Liver (tissue), 9 donors: ENCODE results near the gene SLC25A48. TPM values are rescaled to one million over a fixed set of nuclear protein-coding genes. Genes with fewer than 3 reads are reported as not detected.

Experiments used
- DNase-seq: peaks from one replicate; pipeline ENCODE4 v3.0.0-alpha.2; 2017; ENCODE audit warnings: low spot score
- H3K27ac ChIP-seq, 2 donors: one replicate each; pipeline ENCODE4 v1.7.0; 2013; ENCODE audit warnings: inconsistent platforms in 2 of 2, low read length in 2 of 2, control low read depth in 1 of 2, low read depth in 1 of 2, mild to moderate bottlenecking in 1 of 2
- H3K27me3 ChIP-seq, 4 donors: one replicate each; pipeline versions ENCODE4 v1.6.1 to v1.7.0; 2013; ENCODE audit warnings: low read length in 3 of 4, inconsistent platforms in 1 of 4, mild to moderate bottlenecking in 1 of 4, moderate library complexity in 1 of 4; ENCODE audit not compliant: control insufficient read depth in 4 of 4, insufficient read depth in 4 of 4
- H3K36me3 ChIP-seq, 4 donors: one replicate each; pipeline versions ENCODE4 v1.6.1 to v1.7.0; 2013; ENCODE audit warnings: low read length in 3 of 4, mild to moderate bottlenecking in 3 of 4, low read depth in 1 of 4, moderate library complexity in 1 of 4; ENCODE audit not compliant: control insufficient read depth in 4 of 4, insufficient read depth in 3 of 4
- H3K4me1 ChIP-seq, 4 donors: one replicate each; pipeline versions ENCODE4 v1.6.1 to v1.7.0; 2013; ENCODE audit warnings: low read length in 3 of 4, mild to moderate bottlenecking in 3 of 4, moderate library complexity in 1 of 4; ENCODE audit not compliant: control insufficient read depth in 4 of 4, insufficient read depth in 4 of 4
- H3K4me3 ChIP-seq, 3 donors: one replicate each; pipeline versions ENCODE4 v1.6.1 to v1.7.0; 2013; ENCODE audit warnings: low read length in 3 of 3, control low read depth in 1 of 3, low read depth in 1 of 3, mild to moderate bottlenecking in 1 of 3
- H3K9ac ChIP-seq, 2 donors: one replicate each; pipeline ENCODE4 v1.7.0; 2013; ENCODE audit warnings: low read length in 2 of 2, mild to moderate bottlenecking in 2 of 2, moderate library complexity in 2 of 2, control low read depth in 1 of 2, low read depth in 1 of 2
- H3K9me3 ChIP-seq, 4 donors: one replicate each; pipeline versions ENCODE4 v1.6.1 to v1.7.0; 2013; ENCODE audit warnings: low read length in 3 of 4; ENCODE audit not compliant: control insufficient read depth in 4 of 4
- EGR1 ChIP-seq, 2 donors: IDR thresholded peaks; 2 replicates each; pipeline ENCODE4 v1.6.1; 2016 to 2018; ENCODE audit warnings: antibody characterized with exemption in 2 of 2, low read depth in 2 of 2
- FOXA1 ChIP-seq: IDR thresholded peaks from 2 replicates; pipeline ENCODE4 v1.6.1; 2016; ENCODE audit warnings: antibody characterized with exemption
- FOXA2 ChIP-seq: IDR thresholded peaks from 2 replicates; pipeline ENCODE4 v1.6.1; 2016; ENCODE audit warnings: antibody characterized with exemption
- GABPA ChIP-seq, 2 donors: IDR thresholded peaks in 1 of 2; conservative IDR thresholded peaks in 1 of 2; 2 replicates each; pipeline ENCODE4 v1.6.1; 2016; ENCODE audit warnings: antibody characterized with exemption in 2 of 2, mild to moderate bottlenecking in 1 of 2, moderate library complexity in 1 of 2
- HNF4A ChIP-seq, 2 donors: conservative IDR thresholded peaks; 2 replicates each; pipeline ENCODE4 v1.6.1; 2016; ENCODE audit warnings: antibody characterized with exemption in 2 of 2, mild to moderate bottlenecking in 2 of 2
- HNF4G ChIP-seq: IDR thresholded peaks from 2 replicates; pipeline ENCODE4 v1.6.1; 2016; ENCODE audit warnings: antibody characterized with exemption
- JUND ChIP-seq, 2 donors: IDR thresholded peaks; 2 replicates each; pipeline ENCODE4 v1.6.1; 2016; ENCODE audit warnings: antibody characterized with exemption in 2 of 2
- NR2F2 ChIP-seq: IDR thresholded peaks from 2 replicates; pipeline ENCODE4 v1.6.1; 2016; ENCODE audit warnings: antibody characterized with exemption
- RAD21 ChIP-seq, 2 donors: IDR thresholded peaks; 2 replicates each; pipeline ENCODE4 v1.6.1; 2016; ENCODE audit warnings: antibody characterized with exemption in 2 of 2, mild to moderate bottlenecking in 2 of 2
- RXRA ChIP-seq, 2 donors: IDR thresholded peaks; 2 replicates each; pipeline ENCODE4 v1.6.1; 2017 to 2018; ENCODE audit warnings: antibody characterized with exemption in 2 of 2, mild to moderate bottlenecking in 1 of 2
- SP1 ChIP-seq: IDR thresholded peaks from 2 replicates; pipeline ENCODE4 v1.6.1; 2018; ENCODE audit warnings: antibody characterized with exemption, mild to moderate bottlenecking
- TAF1 ChIP-seq: conservative IDR thresholded peaks from 2 replicates; pipeline ENCODE4 v1.6.1; 2016; ENCODE audit warnings: antibody characterized with exemption, mild to moderate bottlenecking
- YY1 ChIP-seq: IDR thresholded peaks from 2 replicates; pipeline ENCODE4 v1.6.1; 2016; ENCODE audit warnings: antibody characterized with exemption, mild to moderate bottlenecking
- WGBS: extraction: QIAGEN DNeasy Blood & Tissue Kit; methylation state at CpG from one replicate; pipeline ENCODE4 v1.1.7; 2013; 5-methylcytosine and 5-hydroxymethylcytosine counted together
- polyA plus RNA-seq, 2 donors: library from polyadenylated mRNA; stranded (reverse) in 1 of 2; unstranded in 1 of 2; fragments of 200-250 nt in 1 of 2; fragments of >200 nt in 1 of 2; fragmentation: Nextera tagmentation in 1 of 2; extraction: Ambion mirVana in 1 of 2; gene quantifications; one replicate each; pipeline versions ENCODE4 v1.2.1 to v1.2.3, GENCODE V29; 2013 to 2015
- total RNA-seq, 2 donors: library from RNA; depleted of rRNA; stranded (reverse); fragments of >200 nt; gene quantifications; one replicate each; pipeline ENCODE4 v1.2.3, GENCODE V29; 2014
- TF ChIP-seq, protein P1 (sequence below): IDR thresholded peaks from 2 replicates; pipeline ENCODE4 v1.6.1; 2016; ENCODE audit warnings: antibody characterized with exemption
- TF ChIP-seq, protein P2 (sequence below): IDR thresholded peaks from 2 replicates; pipeline ENCODE4 v1.6.1; 2016; ENCODE audit warnings: antibody characterized with exemption
- TF ChIP-seq, protein P3 (sequence below): IDR thresholded peaks from 2 replicates; pipeline ENCODE4 v1.6.1; 2016; ENCODE audit warnings: antibody characterized with exemption, mild to moderate bottlenecking
- TF ChIP-seq, protein P4 (sequence below): IDR thresholded peaks from 2 replicates; pipeline ENCODE4 v1.6.1; 2016; ENCODE audit warnings: antibody characterized with exemption
- TF ChIP-seq, protein P5 (sequence below): fragments of 150-350 bp; IDR thresholded peaks from 2 replicates; pipeline ENCODE4 v1.5.1; 2017; ENCODE audit warnings: improper control_type of control experiment, low read depth, low read length; ENCODE audit not compliant: missing input control
- donor health status: healthy.
- donor health status: healthy.
- donor health status: healthy.
- donor health status: healthy.
- donor health status: healthy.

The SLC25A48 gene
- total and polyA plus RNA-seq, 4 donors = 0.24 to 1.1 (median 0.72) TPM

DNA sequence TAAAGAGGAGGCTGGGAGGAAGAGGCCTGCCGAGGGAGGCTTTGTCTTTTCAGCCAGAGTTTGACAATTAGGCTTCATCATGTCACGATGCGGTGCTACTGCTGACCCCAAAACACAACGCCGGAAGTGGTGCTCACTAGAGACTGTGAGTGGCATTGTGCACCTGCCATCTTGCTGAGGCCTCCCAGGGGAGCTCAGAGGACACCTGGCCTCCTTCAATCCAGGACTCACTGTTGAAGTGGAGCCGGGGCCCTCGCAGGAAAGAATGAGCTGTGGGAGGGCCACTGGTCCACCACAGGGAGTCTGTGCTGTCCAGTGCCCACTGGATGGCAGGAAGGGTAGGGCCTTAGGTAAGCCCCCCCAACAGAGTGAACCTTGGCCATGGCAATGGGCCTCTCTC, 12.7 kb upstream of the SLC25A48 start:
- no peak overlapping the region for H3K9ac ChIP-seq
- 83% methylated on average over 7 of the region's 7 CpGs for WGBS
- no peak for TF ChIP-seq YY1
- TF ChIP-seq TAF1 = no peak
- TF ChIP-seq FOXA2 = no peak
- no peak for TF ChIP-seq HNF4A (conservative IDR thresholded peaks at IDR 0.05)
- TF ChIP-seq, protein P1, sequence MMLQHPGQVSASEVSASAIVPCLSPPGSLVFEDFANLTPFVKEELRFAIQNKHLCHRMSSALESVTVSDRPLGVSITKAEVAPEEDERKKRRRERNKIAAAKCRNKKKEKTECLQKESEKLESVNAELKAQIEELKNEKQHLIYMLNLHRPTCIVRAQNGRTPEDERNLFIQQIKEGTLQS = no peak
- H3K4me3 ChIP-seq = no peak overlapping the region
- no peak overlapping the region for H3K27ac ChIP-seq
- no peaks in the 10 kb centered on the region for H3K9me3 ChIP-seq
- no peaks in the 10 kb centered on the region for H3K4me1 ChIP-seq
- H3K27me3 ChIP-seq = peaks cover 0 to 2% (median 0%) of the 10 kb centered on the region in 4 donors
- DNase-seq = no peak
- H3K36me3 ChIP-seq = no peaks in the 10 kb centered on the region

DNA sequence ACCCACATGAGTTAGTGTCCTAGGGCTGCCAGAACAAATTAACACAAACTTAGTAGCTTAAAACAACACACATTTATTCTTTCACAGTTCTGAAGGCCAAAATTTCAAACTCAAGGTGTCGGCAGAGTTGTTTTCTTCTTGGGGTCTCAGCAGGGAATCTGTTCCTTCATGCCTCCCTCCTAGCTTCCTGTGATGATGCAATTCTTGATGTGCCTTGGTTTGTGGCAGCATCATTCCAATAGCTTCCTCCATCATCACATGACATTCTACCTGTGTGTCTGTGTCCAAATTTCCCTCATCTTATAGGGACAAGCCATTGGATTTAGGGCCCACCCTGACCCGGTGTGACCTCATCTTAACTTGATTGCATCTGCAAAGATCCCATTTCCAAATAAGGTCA, 12.2 kb upstream of the SLC25A48 start:
- Histone ChIP-seq H3K4me3 (no peak overlapping the region), H3K27ac (no peak overlapping the region), H3K36me3 (no peaks in the 10 kb centered on the region), H3K27me3 (peaks cover 0 to 2% (median 0%) of the 10 kb centered on the region in 4 donors), H3K9me3 (no peaks in the 10 kb centered on the region), H3K4me1 (no peaks in the 10 kb centered on the region), H3K9ac (no peak overlapping the region)
- DNase-seq = no peak
- WGBS = 82% methylated on average over 2 of the region's 2 CpGs
- TF ChIP-seq GABPA (IDR thresholded peaks at IDR 0.05 in 1 of 2, conservative IDR thresholded peaks at IDR 0.05 in 1 of 2) = no peak
- no peak for TF ChIP-seq TAF1
- no peak for TF ChIP-seq YY1
- TF ChIP-seq, protein P1 = no peak
- no peak for TF ChIP-seq NR2F2
- TF ChIP-seq HNF4G = no peak
- no peak for TF ChIP-seq RAD21 (IDR thresholded peaks at IDR 0.05)
- TF ChIP-seq, protein P2, sequence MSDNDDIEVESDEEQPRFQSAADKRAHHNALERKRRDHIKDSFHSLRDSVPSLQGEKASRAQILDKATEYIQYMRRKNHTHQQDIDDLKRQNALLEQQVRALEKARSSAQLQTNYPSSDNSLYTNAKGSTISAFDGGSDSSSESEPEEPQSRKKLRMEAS = no peak
- TF ChIP-seq, protein P3, sequence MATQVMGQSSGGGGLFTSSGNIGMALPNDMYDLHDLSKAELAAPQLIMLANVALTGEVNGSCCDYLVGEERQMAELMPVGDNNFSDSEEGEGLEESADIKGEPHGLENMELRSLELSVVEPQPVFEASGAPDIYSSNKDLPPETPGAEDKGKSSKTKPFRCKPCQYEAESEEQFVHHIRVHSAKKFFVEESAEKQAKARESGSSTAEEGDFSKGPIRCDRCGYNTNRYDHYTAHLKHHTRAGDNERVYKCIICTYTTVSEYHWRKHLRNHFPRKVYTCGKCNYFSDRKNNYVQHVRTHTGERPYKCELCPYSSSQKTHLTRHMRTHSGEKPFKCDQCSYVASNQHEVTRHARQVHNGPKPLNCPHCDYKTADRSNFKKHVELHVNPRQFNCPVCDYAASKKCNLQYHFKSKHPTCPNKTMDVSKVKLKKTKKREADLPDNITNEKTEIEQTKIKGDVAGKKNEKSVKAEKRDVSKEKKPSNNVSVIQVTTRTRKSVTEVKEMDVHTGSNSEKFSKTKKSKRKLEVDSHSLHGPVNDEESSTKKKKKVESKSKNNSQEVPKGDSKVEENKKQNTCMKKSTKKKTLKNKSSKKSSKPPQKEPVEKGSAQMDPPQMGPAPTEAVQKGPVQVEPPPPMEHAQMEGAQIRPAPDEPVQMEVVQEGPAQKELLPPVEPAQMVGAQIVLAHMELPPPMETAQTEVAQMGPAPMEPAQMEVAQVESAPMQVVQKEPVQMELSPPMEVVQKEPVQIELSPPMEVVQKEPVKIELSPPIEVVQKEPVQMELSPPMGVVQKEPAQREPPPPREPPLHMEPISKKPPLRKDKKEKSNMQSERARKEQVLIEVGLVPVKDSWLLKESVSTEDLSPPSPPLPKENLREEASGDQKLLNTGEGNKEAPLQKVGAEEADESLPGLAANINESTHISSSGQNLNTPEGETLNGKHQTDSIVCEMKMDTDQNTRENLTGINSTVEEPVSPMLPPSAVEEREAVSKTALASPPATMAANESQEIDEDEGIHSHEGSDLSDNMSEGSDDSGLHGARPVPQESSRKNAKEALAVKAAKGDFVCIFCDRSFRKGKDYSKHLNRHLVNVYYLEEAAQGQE = no peak
- no peak for TF ChIP-seq FOXA1
- TF ChIP-seq FOXA2 = no peak
- no peak for TF ChIP-seq JUND (IDR thresholded peaks at IDR 0.05)
- no peak for TF ChIP-seq RXRA (IDR thresholded peaks at IDR 0.05)
- TF ChIP-seq, protein P4, sequence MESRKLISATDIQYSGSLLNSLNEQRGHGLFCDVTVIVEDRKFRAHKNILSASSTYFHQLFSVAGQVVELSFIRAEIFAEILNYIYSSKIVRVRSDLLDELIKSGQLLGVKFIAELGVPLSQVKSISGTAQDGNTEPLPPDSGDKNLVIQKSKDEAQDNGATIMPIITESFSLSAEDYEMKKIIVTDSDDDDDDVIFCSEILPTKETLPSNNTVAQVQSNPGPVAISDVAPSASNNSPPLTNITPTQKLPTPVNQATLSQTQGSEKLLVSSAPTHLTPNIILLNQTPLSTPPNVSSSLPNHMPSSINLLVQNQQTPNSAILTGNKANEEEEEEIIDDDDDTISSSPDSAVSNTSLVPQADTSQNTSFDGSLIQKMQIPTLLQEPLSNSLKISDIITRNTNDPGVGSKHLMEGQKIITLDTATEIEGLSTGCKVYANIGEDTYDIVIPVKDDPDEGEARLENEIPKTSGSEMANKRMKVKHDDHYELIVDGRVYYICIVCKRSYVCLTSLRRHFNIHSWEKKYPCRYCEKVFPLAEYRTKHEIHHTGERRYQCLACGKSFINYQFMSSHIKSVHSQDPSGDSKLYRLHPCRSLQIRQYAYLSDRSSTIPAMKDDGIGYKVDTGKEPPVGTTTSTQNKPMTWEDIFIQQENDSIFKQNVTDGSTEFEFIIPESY = no peak
- TF ChIP-seq, protein P5, sequence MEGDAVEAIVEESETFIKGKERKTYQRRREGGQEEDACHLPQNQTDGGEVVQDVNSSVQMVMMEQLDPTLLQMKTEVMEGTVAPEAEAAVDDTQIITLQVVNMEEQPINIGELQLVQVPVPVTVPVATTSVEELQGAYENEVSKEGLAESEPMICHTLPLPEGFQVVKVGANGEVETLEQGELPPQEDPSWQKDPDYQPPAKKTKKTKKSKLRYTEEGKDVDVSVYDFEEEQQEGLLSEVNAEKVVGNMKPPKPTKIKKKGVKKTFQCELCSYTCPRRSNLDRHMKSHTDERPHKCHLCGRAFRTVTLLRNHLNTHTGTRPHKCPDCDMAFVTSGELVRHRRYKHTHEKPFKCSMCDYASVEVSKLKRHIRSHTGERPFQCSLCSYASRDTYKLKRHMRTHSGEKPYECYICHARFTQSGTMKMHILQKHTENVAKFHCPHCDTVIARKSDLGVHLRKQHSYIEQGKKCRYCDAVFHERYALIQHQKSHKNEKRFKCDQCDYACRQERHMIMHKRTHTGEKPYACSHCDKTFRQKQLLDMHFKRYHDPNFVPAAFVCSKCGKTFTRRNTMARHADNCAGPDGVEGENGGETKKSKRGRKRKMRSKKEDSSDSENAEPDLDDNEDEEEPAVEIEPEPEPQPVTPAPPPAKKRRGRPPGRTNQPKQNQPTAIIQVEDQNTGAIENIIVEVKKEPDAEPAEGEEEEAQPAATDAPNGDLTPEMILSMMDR = no peak
- no peak for TF ChIP-seq SP1
- TF ChIP-seq HNF4A (conservative IDR thresholded peaks at IDR 0.05) = no peak
- no peak for TF ChIP-seq EGR1 (IDR thresholded peaks at IDR 0.05; ENCODE audit: low read depth in 2 of 2)
